22Rv1 (cell line): ENCODE measurements around the gene BCAN.

ENCODE experiments used
- CTCF ChIP-seq: fragments of 450-650 bp; IDR thresholded peaks from 2 replicates; pipeline ENCODE4 v1.5.1; 2017; ENCODE audit warnings: mild to moderate bottlenecking
- ZFX ChIP-seq: fragments of 450-650 bp; IDR thresholded peaks from 2 replicates; pipeline ENCODE4 v1.6.1; 2017; ENCODE audit warnings: antibody characterized with exemption, borderline replicate concordance

GRCh38 chr1:156665539-156665938 is 23.6 kb downstream of the BCAN start:
- no peak for TF ChIP-seq CTCF
- no peak for TF ChIP-seq ZFX
